HG02973 (cell line): ENCODE measurements around the gene HRH3.

Experiments used
- ATAC-seq: cut with Tn5 transposase; IDR thresholded peaks from one replicate; pipeline ENCODE4 v1.9.1; 2021; ENCODE audit warnings: moderate library complexity; ENCODE audit not compliant: unreplicated experiment

HRH3 gene

DNA sequence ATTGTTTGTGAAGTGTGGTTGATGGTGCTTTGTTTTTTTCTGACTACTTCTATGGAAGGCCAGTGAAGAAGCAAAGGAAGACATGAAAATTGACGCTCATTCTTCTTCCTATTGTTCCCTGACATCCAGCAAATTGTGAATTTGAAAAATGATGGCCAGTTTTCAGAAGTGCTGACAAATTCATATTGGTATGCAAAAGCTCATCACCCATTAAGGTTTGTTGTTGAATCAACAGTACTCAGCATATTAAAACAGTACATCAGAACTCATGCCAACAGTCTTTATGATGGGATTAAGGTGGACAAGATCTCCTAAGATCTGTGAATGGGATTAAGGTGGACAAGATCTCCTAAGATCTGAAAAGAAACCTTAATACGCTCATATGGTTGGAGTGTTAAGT, 38.3 kb downstream of the HRH3 start:
- ATAC-seq, result no peak

DNA sequence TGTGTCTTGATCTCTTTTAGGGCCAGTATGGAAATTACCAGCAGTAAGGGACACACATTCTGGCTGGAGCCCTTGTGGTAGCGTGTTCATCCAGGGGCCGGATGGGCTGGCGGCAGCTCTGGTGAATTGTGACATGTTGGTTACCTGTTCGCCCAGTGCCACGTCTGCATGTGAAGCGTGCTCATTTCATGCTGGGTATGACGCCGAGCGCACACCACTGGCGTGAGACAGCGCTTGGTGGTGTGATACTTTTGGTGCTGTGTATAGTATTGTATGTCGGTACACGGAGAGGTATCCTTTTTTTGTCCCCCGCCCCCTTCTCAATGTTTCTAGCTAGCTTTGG, 40.9 kb downstream of the HRH3 start:
- ATAC-seq, result no peak

GRCh38 chr20:62178316-62179161, 41.5 kb downstream of the HRH3 start:
- ATAC-seq, result no peak

GRCh38 chr20:62177307-62177706, 42.8 kb downstream of the HRH3 start:
- no peak for ATAC-seq

DNA sequence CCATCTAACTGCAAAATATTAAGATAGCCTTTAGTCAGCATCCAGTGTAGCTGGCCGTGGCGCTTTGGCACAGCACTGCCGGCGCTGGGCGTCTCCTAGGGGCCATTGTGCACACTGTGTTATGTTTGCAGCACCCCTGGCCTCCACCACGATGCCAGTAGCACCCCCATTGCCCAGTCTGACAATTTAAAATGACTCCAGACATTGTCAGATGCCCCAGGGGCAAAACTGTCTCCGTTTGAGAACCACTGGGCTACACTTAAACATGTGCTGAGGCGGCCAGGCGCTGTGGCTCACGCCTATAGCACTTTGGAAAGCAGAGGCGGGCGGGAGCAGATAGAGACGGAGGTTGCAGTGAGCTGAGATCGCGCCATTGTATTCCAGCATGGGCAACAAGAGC, 43.2 kb downstream of the HRH3 start:
- no peak for ATAC-seq

GRCh38 chr20:62175711-62176110, 44.4 kb downstream of the HRH3 start:
- ATAC-seq, result no peak

GRCh38 chr20:62174870-62175624, 45.0 kb downstream of the HRH3 start:
- ATAC-seq, result no peak

- ATAC-seq, result no peak
Measured at GRCh38 chr20:62174021-62174804, 45.9 kb downstream of the HRH3 start.

GRCh38 chr20:62172666-62173065, 47.4 kb downstream of the HRH3 start:
- no peak for ATAC-seq

- ATAC-seq, result no peak
Measured at GRCh38 chr20:62171245-62171644, 48.8 kb downstream of the HRH3 start.

GRCh38 chr20:62170536-62170935, 49.5 kb downstream of the HRH3 start:
- no peak for ATAC-seq

DNA sequence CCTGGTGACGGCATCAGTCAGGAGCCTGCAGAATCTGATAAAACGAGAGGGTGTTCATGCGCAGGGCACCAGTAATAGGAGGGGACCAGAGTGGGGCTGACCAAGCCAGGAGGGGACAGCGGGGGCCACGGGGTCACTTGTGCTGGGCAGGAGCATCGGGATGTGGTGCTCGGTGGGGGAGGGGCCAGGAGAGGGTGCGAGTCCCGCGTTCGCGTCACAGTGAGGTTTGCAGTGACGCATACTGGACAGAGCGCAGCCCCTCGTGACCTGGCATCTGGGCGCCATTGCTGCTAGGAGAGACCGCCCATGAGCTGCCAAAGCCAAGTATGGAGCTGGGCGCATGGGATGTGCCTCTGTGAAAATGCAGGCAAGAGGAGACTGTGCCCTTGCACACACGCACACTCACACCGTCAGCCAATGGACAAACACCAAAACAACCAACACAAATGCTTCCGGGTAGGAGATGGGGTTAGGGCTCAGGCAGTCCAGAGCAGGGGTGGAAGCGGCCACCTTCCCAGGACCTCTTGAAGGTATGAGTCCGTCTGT, 51.1 kb downstream of the HRH3 start:
- no peak for ATAC-seq

DNA sequence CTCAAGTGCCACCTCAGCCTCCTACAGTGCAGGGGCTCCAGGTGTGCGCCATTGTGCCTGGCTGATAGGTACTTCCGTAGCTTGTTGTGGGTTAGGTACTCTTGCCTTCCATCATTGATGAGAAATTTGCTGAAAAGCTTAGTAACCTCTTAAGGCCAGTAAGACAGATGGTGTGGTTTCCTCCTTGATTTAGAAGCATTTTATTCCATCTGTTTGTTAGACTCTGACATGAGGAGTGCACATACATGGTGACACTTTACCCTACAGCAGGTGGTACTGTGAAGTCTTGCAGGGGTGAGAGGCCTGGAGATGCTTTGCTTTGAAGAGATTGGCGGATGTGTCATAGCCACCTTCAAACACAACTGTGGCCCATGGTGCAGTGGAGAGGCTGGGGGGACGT, 52.0 kb downstream of the HRH3 start:
- no peak for ATAC-seq

DNA sequence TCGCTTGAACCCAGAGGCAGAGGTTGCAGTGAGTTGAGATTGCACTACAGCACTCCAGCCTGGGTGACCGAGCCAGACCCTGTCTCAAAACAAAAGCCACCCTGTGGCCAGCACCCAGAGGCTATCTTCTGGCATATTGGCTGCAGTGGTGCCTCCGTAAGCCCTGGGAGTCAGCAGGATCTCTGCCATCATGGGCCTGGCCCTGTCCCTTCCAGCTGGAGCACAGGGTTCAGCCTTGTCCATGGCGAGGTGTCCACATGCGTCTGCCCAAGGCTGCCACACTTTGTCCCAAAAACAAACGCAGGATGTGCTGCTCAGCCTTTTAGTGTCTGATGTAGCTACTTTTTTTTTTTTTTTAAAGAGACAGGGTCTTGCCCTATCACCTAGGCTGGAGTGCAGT, 52.6 kb downstream of the HRH3 start:
- no peak for ATAC-seq

DNA sequence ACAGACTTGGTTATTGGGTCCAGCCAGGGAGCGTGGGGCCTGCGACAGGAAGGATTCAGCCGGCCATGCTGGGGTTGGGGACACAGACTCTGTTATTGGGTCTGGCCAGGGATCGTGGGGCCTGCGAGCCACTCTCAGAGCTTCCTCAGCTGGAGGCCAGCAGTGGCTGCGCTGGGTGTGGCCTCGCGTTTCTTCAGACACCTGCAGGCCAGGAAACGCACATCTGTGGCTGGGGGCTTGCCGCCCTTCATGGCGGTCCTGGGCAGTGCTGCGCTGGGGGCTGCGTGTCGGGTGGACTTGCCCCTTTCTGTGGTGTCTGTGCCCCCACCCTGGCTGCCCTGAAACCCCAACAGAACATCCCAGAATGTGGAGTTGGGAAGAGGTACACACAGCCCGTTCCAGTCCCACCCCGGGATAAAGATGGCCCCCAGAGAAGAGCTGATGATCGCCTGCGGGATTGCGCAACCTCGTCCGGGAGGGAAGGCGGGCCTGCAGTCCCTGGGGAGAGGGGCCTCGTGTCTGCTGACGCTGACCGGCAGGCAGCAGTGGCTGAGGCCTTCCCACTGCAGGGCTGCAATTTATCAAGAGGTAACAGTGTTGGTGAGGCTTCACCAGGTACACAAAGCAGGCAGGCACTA, 54.2 kb downstream of the HRH3 start:
- ATAC-seq, result no peak
